Activated CD8-positive, alpha-beta memory T cell treated with anti-CD3 and anti-CD28 coated beads for 4 hours (primary cell): Measurements from ENCODE around the gene AKR1A1.
"Not testable (repeated sequence)": the region's sequence is repeated elsewhere in the genome, so short reads cannot be mapped to it uniquely, and the experiment has no call there.

Source experiments
- DNase-seq, 2 donors: peaks; one replicate each; pipeline ENCODE4 v3.0.0-alpha.2; 2020; ENCODE audit warnings: low read depth in 2 of 2

AKR1A1 gene

GRCh38 chr1:45550401-45551351 is at the start of gene AKR1A1:
Gene AKR1A1 (plus strand): TSS chr1:45550826. CDS start chr1:45561795, 10,969 bp downstream.
- peak; percentile 69 to 78 for DNase-seq

- DNase-seq, result no peak
These were observed 49.1 kb upstream of the AKR1A1 start for GRCh38 chr1:45501505-45501859.

- DNase-seq, result no peak
These were observed 46.9 kb upstream of the AKR1A1 start for GRCh38 chr1:45503462-45504360.

- DNase-seq, result no peak
These were observed 43.4 kb upstream of the AKR1A1 start for GRCh38 chr1:45507195-45507594.

- DNase-seq, result no peak
These were observed 42.7 kb upstream of the AKR1A1 start for GRCh38 chr1:45507893-45508292.

GRCh38 chr1:45508295-45509151 is 42.1 kb upstream of the AKR1A1 start:
- DNase-seq, result no peak

- DNase-seq, result no peak
These were observed 40.3 kb upstream of the AKR1A1 start for GRCh38 chr1:45510036-45510971.

GRCh38 chr1:45510972-45511527 is 39.6 kb upstream of the AKR1A1 start:
- DNase-seq, result no peak

GRCh38 chr1:45512641-45513054 is 38.0 kb upstream of the AKR1A1 start:
- DNase-seq, result peak in 1 of 2 donors; percentile 15

- DNase-seq, result not testable (repeated sequence)
These were observed 36.9 kb upstream of the AKR1A1 start for GRCh38 chr1:45513532-45514260.

GRCh38 chr1:45516036-45516435 is 34.6 kb upstream of the AKR1A1 start:
- DNase-seq, result no peak

GRCh38 chr1:45516465-45516864 is 34.2 kb upstream of the AKR1A1 start:
- DNase-seq, result no peak

GRCh38 chr1:45518366-45518765 is 32.3 kb upstream of the AKR1A1 start:
- not testable (repeated sequence) for DNase-seq

GRCh38 chr1:45518910-45519309 is 31.7 kb upstream of the AKR1A1 start:
- DNase-seq, result no peak

GRCh38 chr1:45519774-45520173 is 30.9 kb upstream of the AKR1A1 start:
- not testable (repeated sequence) for DNase-seq

GRCh38 chr1:45521413-45522323 is 29.0 kb upstream of the AKR1A1 start, which contains the start of gene PRDX1:
Gene PRDX1 (minus strand): TSS chr1:45521884. CDS start chr1:45519043, 2,841 bp downstream.
- peak; percentile 94 to 95 for DNase-seq

- no peak for DNase-seq
These were observed 28.1 kb upstream of the AKR1A1 start for GRCh38 chr1:45522324-45523104.
